GM15510 (cell line): ENCODE data around the gene OLA1.

Experiments used
- POLR2A ChIP-seq: IDR thresholded peaks from 3 replicates; pipeline ENCODE4 v1.6.1; 2011; ENCODE audit warnings: borderline replicate concordance; ENCODE audit not compliant: insufficient read length; ENCODE audit errors: extremely low read depth

OLA1 gene

GRCh38 chr2:174121612-174122011 is 126.7 kb downstream of the OLA1 start:
- TF ChIP-seq POLR2A, result no peak

GRCh38 chr2:174121175-174121574 is 127.2 kb downstream of the OLA1 start:
- no peak for TF ChIP-seq POLR2A

- no peak for TF ChIP-seq POLR2A
Observed at GRCh38 chr2:174120346-174120745, 128.0 kb downstream of the OLA1 start.

- no peak for TF ChIP-seq POLR2A
Observed at GRCh38 chr2:174117951-174118930, 130.1 kb downstream of the OLA1 start.

- TF ChIP-seq POLR2A, result no peak
Observed at GRCh38 chr2:174112073-174112472, 136.3 kb downstream of the OLA1 start.

GRCh38 chr2:174108579-174108978 is 139.8 kb downstream of the OLA1 start:
- TF ChIP-seq POLR2A, result no peak

- no peak for TF ChIP-seq POLR2A
Observed at GRCh38 chr2:174106736-174107135, 141.6 kb downstream of the OLA1 start.

- TF ChIP-seq POLR2A, result no peak
Observed at GRCh38 chr2:174094542-174094941, 153.8 kb downstream of the OLA1 start.

- no peak for TF ChIP-seq POLR2A
Observed at GRCh38 chr2:174090476-174090875, 157.9 kb downstream of the OLA1 start.

GRCh38 chr2:174088706-174089460 is 159.4 kb downstream of the OLA1 start:
- no peak for TF ChIP-seq POLR2A

- TF ChIP-seq POLR2A, result no peak
Observed at GRCh38 chr2:174086708-174087107, 161.6 kb downstream of the OLA1 start.

GRCh38 chr2:174085781-174086180 is 162.6 kb downstream of the OLA1 start:
- TF ChIP-seq POLR2A, result no peak

- no peak for TF ChIP-seq POLR2A
Observed at GRCh38 chr2:174083843-174084458, 164.4 kb downstream of the OLA1 start.

GRCh38 chr2:174080672-174081121 is 167.6 kb downstream of the OLA1 start:
- no peak for TF ChIP-seq POLR2A

- no peak for TF ChIP-seq POLR2A
Observed at GRCh38 chr2:174078275-174078674, 170.1 kb downstream of the OLA1 start.
